NCI-H446 treated with DMSO at 0.1 percent for 48 hours (cell line): ENCODE data around the gene HSPA2.
"Not testable (repeated sequence)": the region's sequence is repeated elsewhere in the genome, so short reads cannot be mapped to it uniquely, and the experiment has no call there.

Experiments
- DNase-seq: peaks from one replicate; lab custom pipeline; 2025; lab: John Stamatoyannopoulos, UW

Gene HSPA2

GRCh38 chr14:64562436-64562835 is 21.9 kb downstream of the HSPA2 start:
- DNase-seq, result no peak

- no peak for DNase-seq
Observed at GRCh38 chr14:64563696-64564095, 23.2 kb downstream of the HSPA2 start.

- no peak for DNase-seq
Observed at GRCh38 chr14:64566651-64567122, 26.1 kb downstream of the HSPA2 start.

- DNase-seq, result no peak
Observed at GRCh38 chr14:64569138-64569631, 28.6 kb downstream of the HSPA2 start.

GRCh38 chr14:64569646-64570045 is 29.1 kb downstream of the HSPA2 start:
- DNase-seq, result not testable (repeated sequence)

- no peak for DNase-seq
Observed at GRCh38 chr14:64572386-64573104, 32.0 kb downstream of the HSPA2 start.

- DNase-seq, result no peak
Observed at GRCh38 chr14:64573109-64573508, 32.6 kb downstream of the HSPA2 start.

GRCh38 chr14:64574371-64575107 is 34.0 kb downstream of the HSPA2 start:
- no peak for DNase-seq

- DNase-seq, result no peak
Observed at GRCh38 chr14:64577211-64577610, 36.7 kb downstream of the HSPA2 start.

- DNase-seq, result no peak
Observed at GRCh38 chr14:64580467-64580866, 39.9 kb downstream of the HSPA2 start.

GRCh38 chr14:64581363-64581762 is 40.8 kb downstream of the HSPA2 start:
- DNase-seq, result no peak

GRCh38 chr14:64581817-64582216 is 41.3 kb downstream of the HSPA2 start:
- DNase-seq, result no peak

- no peak for DNase-seq
Observed at GRCh38 chr14:64584190-64584589, 43.6 kb downstream of the HSPA2 start.

GRCh38 chr14:64591809-64592208 is 51.3 kb downstream of the HSPA2 start:
- DNase-seq, result no peak
